HL-60/S4 treated with retinoic acid at 250 ng/mL for 4 days and 3 days (cell line): ENCODE measurements around the gene RWDD2A.
"Not testable (repeated sequence)": the region's sequence is repeated elsewhere in the genome, so short reads cannot be mapped to it uniquely, and the experiment has no call there.

Experiments
- in situ Hi-C: fragments of 300-500 bp; cut with MboI; formaldehyde crosslinking; loops from 2 replicates; pipeline ENCODE4 v1.7.0; 2022; ENCODE audit warnings: low sequenced_read_pairs

RWDD2A gene

GRCh38 chr6:83192871-83193746 is at the start of gene RWDD2A, which contains the start of gene PGM3:
Gene RWDD2A, plus strand, starts transcription at chr6:83193357. Its CDS starts 1,095 bp downstream, at chr6:83194452.
Gene PGM3, minus strand, starts transcription at chr6:83193265. Its CDS starts 2,253 bp downstream, at chr6:83191012.
- in situ Hi-C loops, result no loop called here

- in situ Hi-C loops, result no loop called here
These were observed 42.0 kb upstream of the RWDD2A start for GRCh38 chr6:83151114-83151513.

GRCh38 chr6:83152913-83153312 is 40.2 kb upstream of the RWDD2A start:
- in situ Hi-C loops, result no loop called here

- in situ Hi-C loops, result no loop called here
These were observed 39.2 kb upstream of the RWDD2A start for GRCh38 chr6:83153883-83154521.

GRCh38 chr6:83155794-83156193 is 37.4 kb upstream of the RWDD2A start:
- in situ Hi-C loops, result no loop called here

- in situ Hi-C loops, result no loop called here
These were observed 33.0 kb upstream of the RWDD2A start for GRCh38 chr6:83160167-83160566.

GRCh38 chr6:83167726-83168278 is 25.4 kb upstream of the RWDD2A start:
- in situ Hi-C loops, result no loop called here

GRCh38 chr6:83168556-83168955 is 24.6 kb upstream of the RWDD2A start:
- in situ Hi-C loops, result no loop called here

- in situ Hi-C loops, result no loop called here
These were observed 24.1 kb upstream of the RWDD2A start for GRCh38 chr6:83169106-83169505.

GRCh38 chr6:83169511-83169910 is 23.6 kb upstream of the RWDD2A start:
- in situ Hi-C loops, result no loop called here

GRCh38 chr6:83176246-83176645 is 16.9 kb upstream of the RWDD2A start:
- in situ Hi-C loops, result no loop called here

- in situ Hi-C loops, result no loop called here
These were observed 12.7 kb upstream of the RWDD2A start for GRCh38 chr6:83180426-83180950.

- in situ Hi-C loops, result no loop called here
These were observed 11.0 kb upstream of the RWDD2A start for GRCh38 chr6:83182114-83182513.

GRCh38 chr6:83183082-83183828 is 9.9 kb upstream of the RWDD2A start:
- in situ Hi-C loops, result no loop called here

- in situ Hi-C loops, result no loop called here
These were observed 8.1 kb upstream of the RWDD2A start for GRCh38 chr6:83185096-83185495.

GRCh38 chr6:83188501-83188900 is 4.7 kb upstream of the RWDD2A start:
- in situ Hi-C loops, result no loop called here

- in situ Hi-C loops, result no loop called here
These were observed 2.5 kb upstream of the RWDD2A start for GRCh38 chr6:83190626-83191025.

- in situ Hi-C loops, result not testable (repeated sequence)
These were observed 1.2 kb upstream of the RWDD2A start for GRCh38 chr6:83191974-83192373.

GRCh38 chr6:83192456-83192855 is 701 bp upstream of the RWDD2A start:
- in situ Hi-C loops, result no loop called here

GRCh38 chr6:83193747-83194566 is 800 bp downstream of the RWDD2A start:
- in situ Hi-C loops, result no loop called here
